HG03045 (cell line): ENCODE measurements around the gene CHRFAM7A.
"Not testable (repeated sequence)": the region's sequence is repeated elsewhere in the genome, so short reads cannot be mapped to it uniquely, and the experiment has no call there.

Experiments used
- ATAC-seq: cut with Tn5 transposase; IDR thresholded peaks from one replicate; pipeline ENCODE4 v1.9.1; 2021; ENCODE audit warnings: mild to moderate bottlenecking, moderate library complexity; ENCODE audit not compliant: unreplicated experiment

Gene CHRFAM7A

GRCh38 chr15:30321063-30321462 is 72.3 kb downstream of the CHRFAM7A start:
- ATAC-seq, result not testable (repeated sequence)

- ATAC-seq, result not testable (repeated sequence)
Measured at GRCh38 chr15:30315704-30316103, 77.6 kb downstream of the CHRFAM7A start.

GRCh38 chr15:30310575-30310974 is 82.8 kb downstream of the CHRFAM7A start:
- not testable (repeated sequence) for ATAC-seq
